Kasumi-1 (cell line): ENCODE results near the gene MSL3B.

Experiments
- DNase-seq, 2 experiments: peaks; one replicate each; lab custom pipeline; 2025; lab: John Stamatoyannopoulos, UW

Gene MSL3B

DNA sequence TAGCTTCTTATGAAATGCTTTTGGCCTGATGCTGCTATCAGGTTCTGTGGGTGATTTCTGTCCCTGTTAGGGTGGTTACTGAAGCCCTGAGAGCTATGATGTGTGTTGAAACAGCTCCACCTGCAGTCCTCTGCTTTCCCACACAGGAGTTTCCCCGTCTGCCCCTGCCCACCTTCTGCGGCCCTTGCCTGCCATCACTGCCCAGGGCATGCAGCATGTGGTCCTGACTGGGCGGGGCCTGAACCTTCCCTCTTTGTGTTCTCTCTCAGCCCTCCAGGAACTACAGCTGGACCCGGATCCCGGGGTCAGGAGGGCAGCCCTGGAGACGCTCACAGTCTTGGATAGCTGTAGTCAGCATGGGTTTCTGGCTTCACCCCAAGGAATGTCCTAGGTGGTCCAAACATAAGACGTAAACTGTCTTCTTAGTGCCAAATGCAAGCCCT, 35.3 kb downstream of the MSL3B start:
- DNase-seq = peak in 1 of 2 experiments; percentile 3

DNA sequence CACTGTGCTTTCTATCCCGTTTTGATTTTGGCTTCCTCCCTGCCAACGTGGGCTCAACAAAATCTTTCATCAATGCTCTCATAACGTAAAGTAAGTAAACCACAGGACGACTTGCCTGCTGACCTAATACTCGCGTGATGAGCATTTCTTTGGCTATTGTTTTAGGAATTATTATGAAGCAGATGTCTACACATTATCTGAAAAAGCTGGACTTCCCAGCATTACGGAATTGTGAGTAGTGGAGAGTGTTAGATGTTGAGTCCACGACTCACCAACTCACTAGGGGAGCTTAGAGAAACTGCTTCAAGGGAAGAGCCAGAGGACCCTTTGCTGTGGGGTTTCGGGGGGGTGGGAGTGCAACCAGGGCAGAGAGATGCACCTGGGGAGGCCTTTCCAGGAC, 35.8 kb downstream of the MSL3B start:
- DNase-seq = no peak

GRCh38 chr2:233831861-233832260, 36.3 kb downstream of the MSL3B start:
- DNase-seq = no peak

DNA sequence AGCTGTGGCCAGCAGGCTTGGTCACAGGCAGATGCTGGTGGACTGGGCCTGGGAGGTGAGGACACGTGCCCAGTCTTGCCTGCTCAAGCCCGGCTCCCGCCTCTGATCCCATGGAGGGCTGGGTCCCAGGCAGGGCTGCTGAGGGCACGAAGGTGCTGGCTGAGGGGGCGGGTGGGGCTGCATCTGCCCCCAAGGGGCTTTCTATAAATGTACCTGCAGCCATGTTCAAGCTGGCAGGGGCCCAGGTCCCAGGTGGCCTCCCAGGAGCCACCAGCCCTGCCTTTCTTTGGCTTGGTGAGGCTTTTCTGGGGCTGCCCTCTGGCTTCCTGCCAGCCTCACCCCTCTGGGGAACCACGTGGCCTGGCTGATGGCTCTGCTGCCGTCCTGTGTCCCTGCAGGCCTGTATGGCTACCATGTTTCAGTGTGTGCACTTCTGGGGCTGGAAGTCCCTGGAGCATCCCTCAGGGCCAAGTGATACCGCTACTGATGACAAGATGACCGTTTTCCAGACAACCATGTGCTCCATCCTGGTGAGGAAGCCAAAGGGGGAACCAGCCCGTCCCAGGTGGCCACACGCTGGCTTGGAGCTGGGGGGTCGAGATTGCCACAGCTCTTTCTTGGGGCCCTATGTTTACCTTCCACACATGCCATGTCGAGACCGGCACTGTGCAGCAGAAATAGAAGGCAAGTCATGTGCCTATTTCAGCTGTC, 37.0 kb downstream of the MSL3B start:
- no peak for DNase-seq

DNA sequence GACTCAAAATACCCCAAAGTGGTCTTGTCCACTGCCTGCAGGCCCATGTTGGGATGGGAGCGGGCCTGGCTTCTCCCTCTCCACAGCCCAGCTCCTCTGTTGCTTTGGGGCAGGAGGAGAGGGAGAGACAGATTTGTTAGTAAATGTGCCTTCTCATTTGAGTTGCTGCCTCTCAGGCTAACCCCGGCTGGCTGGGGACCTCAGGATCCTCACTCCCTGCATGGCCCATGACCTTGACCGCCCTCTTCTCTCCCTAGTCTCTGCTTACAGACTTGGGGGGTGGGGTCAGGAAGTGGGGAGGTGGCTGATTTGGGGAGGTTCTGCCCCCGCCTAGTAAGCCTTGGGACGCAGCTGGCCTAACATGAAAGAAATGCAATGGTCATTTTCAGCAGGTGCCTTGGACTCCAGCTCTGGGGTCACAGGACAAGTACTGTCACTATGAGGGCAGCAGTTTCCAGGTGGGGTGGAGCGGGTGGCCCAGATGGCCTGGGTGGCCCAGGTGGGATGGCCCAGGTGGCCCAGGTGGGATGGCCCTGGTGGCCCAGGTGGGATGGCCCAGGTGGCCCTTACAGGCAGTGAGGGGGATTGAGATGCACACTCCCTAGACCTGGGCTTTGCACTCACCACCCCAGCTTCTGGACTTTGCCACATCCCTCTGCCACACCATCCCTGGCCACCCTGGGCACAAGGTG, 37.9 kb downstream of the MSL3B start:
- DNase-seq = no peak

DNA sequence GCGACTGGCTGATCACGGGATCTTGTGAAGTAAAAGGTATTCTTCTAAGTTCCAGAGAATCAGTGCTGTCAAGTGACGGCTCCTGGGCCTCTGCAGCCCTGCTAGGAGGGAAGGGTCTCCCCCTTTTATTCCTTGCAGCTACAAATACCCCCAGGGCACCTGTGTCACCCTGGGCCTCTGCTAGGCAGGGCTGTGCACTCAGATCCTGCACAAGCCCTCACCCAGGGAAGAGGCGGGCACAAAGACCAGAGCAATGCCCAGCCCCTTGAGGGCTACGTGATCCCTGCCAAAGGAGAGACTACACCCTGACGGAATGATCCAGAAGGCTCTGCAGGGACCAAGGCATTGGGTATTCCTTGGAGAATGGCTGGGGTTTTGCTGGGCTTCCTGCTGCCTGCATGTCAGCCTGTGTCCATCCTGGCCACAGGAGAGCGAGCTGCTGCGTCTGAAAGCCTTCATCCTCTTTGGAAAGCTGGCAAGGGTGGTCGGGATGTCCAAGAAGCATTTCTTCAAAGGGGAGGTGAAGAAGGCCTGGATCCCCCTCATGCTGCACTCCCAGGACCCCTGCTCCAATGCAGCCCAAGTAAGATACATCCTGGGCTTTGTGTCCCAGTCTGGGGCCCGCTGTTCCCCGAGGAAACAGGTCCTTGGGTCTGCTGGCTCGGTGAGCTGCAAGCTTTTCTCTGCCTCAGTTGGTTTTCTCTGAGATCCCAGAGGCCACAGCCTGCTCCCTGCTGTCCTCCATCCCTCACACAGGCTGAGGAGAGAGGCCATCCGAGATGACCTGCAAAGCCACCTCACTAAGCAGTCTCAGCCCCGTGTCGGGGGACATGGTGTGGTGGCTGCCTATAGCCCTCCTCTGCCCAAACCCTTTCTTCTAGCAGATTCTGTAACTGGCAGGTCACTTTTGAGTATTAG, 38.7 kb downstream of the MSL3B start:
- DNase-seq = no peak

- DNase-seq = no peak
Measured at GRCh38 chr2:233828546-233829192, 39.5 kb downstream of the MSL3B start.

- no peak for DNase-seq
Measured at GRCh38 chr2:233824373-233824772, 43.8 kb downstream of the MSL3B start.

GRCh38 chr2:233823731-233824121, 44.5 kb downstream of the MSL3B start:
- no peak for DNase-seq

GRCh38 chr2:233822781-233823730, 45.1 kb downstream of the MSL3B start:
- no peak for DNase-seq

DNA sequence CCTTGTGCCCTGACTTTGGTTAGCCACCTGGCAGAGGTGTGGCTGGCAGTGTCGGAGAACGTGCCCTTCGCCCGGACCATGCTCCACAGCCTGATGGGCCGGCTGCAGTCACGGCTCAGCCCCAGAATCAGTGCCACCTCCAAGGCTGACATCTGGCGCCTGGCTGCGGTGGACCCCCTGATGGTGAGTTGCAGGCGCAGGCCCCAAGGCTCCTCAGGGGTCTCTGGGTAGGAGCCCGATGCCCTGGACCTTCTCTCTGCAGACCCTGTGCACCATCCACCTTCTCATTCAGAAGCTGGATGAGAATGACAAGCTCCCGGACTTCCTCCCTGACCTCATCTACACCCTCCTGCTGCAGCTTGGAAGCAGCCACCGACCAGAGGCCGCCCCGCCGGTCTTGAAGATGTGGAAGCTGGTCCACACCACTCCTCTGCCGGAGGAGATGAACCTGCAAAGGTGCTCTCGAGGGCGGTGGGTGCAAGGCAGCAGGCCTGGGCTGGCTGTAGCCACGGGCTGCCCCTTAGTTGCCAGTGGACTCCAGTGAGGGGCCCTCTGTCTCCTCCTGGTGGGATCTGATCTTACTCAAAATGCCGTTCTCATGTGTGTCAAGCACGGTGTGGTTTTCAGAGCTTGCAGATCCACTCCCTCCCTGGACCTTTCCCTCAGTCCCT, 46.0 kb downstream of the MSL3B start:
- no peak for DNase-seq

GRCh38 chr2:233821709-233822100, 46.5 kb downstream of the MSL3B start:
- DNase-seq = no peak

- no peak for DNase-seq
Measured at GRCh38 chr2:233821196-233821595, 47.0 kb downstream of the MSL3B start.

- DNase-seq = no peak
Measured at GRCh38 chr2:233820774-233821105, 47.4 kb downstream of the MSL3B start.

DNA sequence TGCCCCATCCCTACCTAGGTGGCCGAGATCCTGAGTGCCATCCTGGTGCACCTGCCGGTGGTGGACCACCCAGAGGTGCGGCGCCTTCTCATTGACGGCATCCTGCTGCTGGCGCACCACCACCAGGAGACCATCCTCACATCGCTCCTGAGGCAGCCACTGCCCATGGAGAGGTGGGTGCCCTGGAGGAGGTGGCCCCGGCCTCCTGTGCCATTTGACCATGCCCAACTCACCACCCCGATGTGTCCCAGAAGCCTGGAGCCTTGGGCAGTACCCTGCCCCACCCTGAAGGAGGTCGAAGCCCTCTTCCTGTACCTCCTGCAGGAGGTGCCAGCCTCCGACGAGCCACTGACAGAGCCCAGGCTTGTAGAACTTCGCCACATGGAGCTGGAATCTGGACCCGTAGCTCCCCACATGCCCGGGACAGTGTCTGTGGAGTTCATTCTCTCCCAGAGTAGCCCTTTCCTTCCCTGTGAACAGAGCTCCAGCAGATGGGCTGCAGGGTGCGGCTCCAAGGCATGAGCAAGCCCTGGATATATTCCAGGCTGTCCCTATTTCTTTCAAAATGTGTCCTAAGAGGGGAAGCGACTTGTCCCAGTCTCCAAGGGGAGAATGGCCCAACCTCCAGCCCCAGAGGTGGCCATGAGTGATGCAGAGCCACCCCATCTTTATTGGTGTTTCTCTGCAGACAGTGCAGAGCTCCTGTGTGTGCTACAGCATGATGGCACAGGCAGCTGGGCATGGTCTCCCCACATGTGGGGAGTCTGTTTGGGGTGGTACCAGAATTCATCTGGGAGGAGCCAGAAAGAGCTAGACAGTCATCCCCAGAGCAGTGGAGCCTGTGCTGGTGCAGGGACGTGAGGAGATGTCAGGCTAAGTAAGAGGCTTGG, 48.1 kb downstream of the MSL3B start:
- no peak for DNase-seq

GRCh38 chr2:233818639-233819621, 49.3 kb downstream of the MSL3B start:
- DNase-seq = no peak

- DNase-seq = no peak
Measured at GRCh38 chr2:233817995-233818638, 50.1 kb downstream of the MSL3B start.
